AG09309 (cell line): ENCODE results near the gene TBC1D17.

ENCODE experiments used
- DNase-seq: peaks from one replicate; pipeline ENCODE4 v3.0.0-alpha.2; 2010; ENCODE audit warnings: low read depth
- H3K4me3 ChIP-seq: 2 replicates; pipeline ENCODE4 v1.5.1; 2011; ENCODE audit warnings: mild to moderate bottlenecking, low read depth, low read length, moderate library complexity; ENCODE audit not compliant: control insufficient read depth
- CTCF ChIP-seq: IDR thresholded peaks from 2 replicates; pipeline ENCODE4 v1.5.1; 2011; ENCODE audit warnings: mild to moderate bottlenecking, low read depth, low read length, inconsistent platforms; ENCODE audit not compliant: insufficient read depth, control insufficient read depth; ENCODE audit errors: missing control alignments

TBC1D17 gene

GRCh38 chr19:49855676-49856573 is 21.6 kb upstream of the TBC1D17 start:
- no peak overlapping the region for H3K4me3 ChIP-seq
- no peak for TF ChIP-seq CTCF
- no peak for DNase-seq

GRCh38 chr19:49856574-49857021 is 20.9 kb upstream of the TBC1D17 start:
- TF ChIP-seq CTCF = no peak
- DNase-seq = no peak
- H3K4me3 ChIP-seq = no peak overlapping the region

- TF ChIP-seq CTCF = no peak
- no peak for DNase-seq
- no peak overlapping the region for H3K4me3 ChIP-seq
Observed at GRCh38 chr19:49857061-49857837, 20.3 kb upstream of the TBC1D17 start.

- no peak for TF ChIP-seq CTCF
- no peak overlapping the region for H3K4me3 ChIP-seq
- DNase-seq = no peak
Observed at GRCh38 chr19:49857838-49858087, 19.7 kb upstream of the TBC1D17 start.

GRCh38 chr19:49858088-49858985 is 19.2 kb upstream of the TBC1D17 start:
- TF ChIP-seq CTCF = no peak
- no peak overlapping the region for H3K4me3 ChIP-seq
- DNase-seq = no peak

- no peak for DNase-seq
- H3K4me3 ChIP-seq = no peak overlapping the region
- no peak for TF ChIP-seq CTCF
Observed at GRCh38 chr19:49859682-49860335, 17.7 kb upstream of the TBC1D17 start.
